BLaER1 treated with 17β-estradiol and CSF1 and Interleukin-3, amounts not matched to agents 10 nM and 100 nM (cell line): ENCODE results near the gene MCTP2.
A peak's percentile ranks its signal among the peaks of the same experiment; 100 is the strongest.
"Not testable (repeated sequence)": the region's sequence is repeated elsewhere in the genome, so short reads cannot be mapped to it uniquely, and the experiment has no call there.

Source experiments
- H3K27ac ChIP-seq, 11 experiments: shearing (Covaris generic); formaldehyde crosslinking; 2 replicates each; pipeline ENCODE4 v1.8.1; 2022
- H3K27me3 ChIP-seq, 11 experiments: shearing (Covaris generic); formaldehyde crosslinking; 2 replicates each; pipeline ENCODE4 v1.8.1; 2022
- H3K36me3 ChIP-seq, 11 experiments: shearing (Covaris generic); formaldehyde crosslinking; 2 replicates each; pipeline ENCODE4 v1.8.1; 2022
- H3K4me1 ChIP-seq, 10 experiments: shearing (Covaris generic); formaldehyde crosslinking; 2 replicates each; pipeline ENCODE4 v1.8.1; 2022
- H3K4me2 ChIP-seq, 11 experiments: shearing (Covaris generic); formaldehyde crosslinking; 2 replicates each; pipeline ENCODE4 v1.8.1; 2022
- H3K4me3 ChIP-seq, 10 experiments: shearing (Covaris generic); formaldehyde crosslinking; 2 replicates each; pipeline ENCODE4 v1.8.1; 2022
- H3K9ac ChIP-seq, 11 experiments: shearing (Covaris generic); formaldehyde crosslinking; 2 replicates each; pipeline ENCODE4 v1.8.1; 2022
- H3K9me3 ChIP-seq, 11 experiments: shearing (Covaris generic); formaldehyde crosslinking; replicated peaks in 1 of 11; 2 replicates each; pipeline ENCODE4 v1.8.1; 2022
- H4K20me1 ChIP-seq, 11 experiments: shearing (Covaris generic); formaldehyde crosslinking; 2 replicates each; pipeline ENCODE4 v1.8.1; 2022
- Cebpa-rat ChIP-seq, 11 experiments: shearing (Covaris generic); IDR thresholded peaks; 2 replicates each; pipeline ENCODE4 v1.8.1; 2022

MCTP2 gene

GRCh38 chr15:94250801-94251200 lies 19.4 kb downstream of the MCTP2 start:
- Histone ChIP-seq H3K27ac (no peak overlapping the region), H4K20me1 (no peaks in the 10 kb centered on the region), H3K9me3 (peaks cover 0 to 16% (median 10%) of the 10 kb centered on the region in 11 experiments; a peak in 11 of 22 replicates), H3K36me3 (0 out of 22 replicates have a peak, but pooled peaks cover 0 to 3% (median 0%) of the 10 kb centered on the region in 11 experiments), H3K4me1 (peaks cover 6 to 15% (median 13%) of the 10 kb centered on the region in 10 experiments; a peak in 14 of 20 replicates), H3K27me3 (peaks cover 0 to 25% (median 0%) of the 10 kb centered on the region in 11 experiments; a peak in 3 of 22 replicates), H3K9ac (no peak overlapping the region), H3K4me3 (no peak overlapping the region), H3K4me2 (no peak overlapping the region)
- TF ChIP-seq Cebpa-rat (IDR thresholded peaks at IDR 0.05) = no peak

GRCh38 chr15:94252223-94252766 lies 20.9 kb downstream of the MCTP2 start:
- Histone ChIP-seq H3K9me3 (peaks cover 0 to 16% (median 10%) of the 10 kb centered on the region in 11 experiments; a peak in 11 of 22 replicates), H3K4me1 (peaks cover 11 to 25% (median 19%) of the 10 kb centered on the region in 10 experiments; a peak in 16 of 20 replicates), H3K36me3 (0 out of 22 replicates have a peak, but pooled peaks cover 0 to 3% (median 0%) of the 10 kb centered on the region in 11 experiments), H4K20me1 (0 out of 22 replicates have a peak, but pooled peaks cover 0 to 6% (median 0%) of the 10 kb centered on the region in 11 experiments), H3K4me3 (no peak overlapping the region), H3K27me3 (peaks cover 0 to 30% (median 0%) of the 10 kb centered on the region in 11 experiments; a peak in 3 of 22 replicates), H3K4me2 (no peak overlapping the region), H3K27ac (no peak overlapping the region), H3K9ac (no peak overlapping the region)
- no peak for TF ChIP-seq Cebpa-rat (IDR thresholded peaks at IDR 0.05)

- H3K4me2 ChIP-seq = peak overlapping the region in 10 of 11 experiments; percentile 4 to 43 (median 30); a peak in 12 of 22 replicates
- H3K9ac ChIP-seq = no peak overlapping the region
- 0 out of 22 replicates have a peak, but pooled peaks cover 0 to 3% (median 0%) of the 10 kb centered on the region in 11 experiments for H3K36me3 ChIP-seq
- H3K27me3 ChIP-seq = peaks cover 0 to 24% (median 0%) of the 10 kb centered on the region in 11 experiments; a peak in 3 of 22 replicates
- no peak overlapping the region for H3K27ac ChIP-seq
- no peak overlapping the region for H3K4me3 ChIP-seq
- 0 out of 22 replicates have a peak, but pooled peaks cover 0 to 6% (median 0%) of the 10 kb centered on the region in 11 experiments for H4K20me1 ChIP-seq
- H3K9me3 ChIP-seq = peaks cover 0 to 16% (median 10%) of the 10 kb centered on the region in 11 experiments; a peak in 11 of 22 replicates
- TF ChIP-seq Cebpa-rat (IDR thresholded peaks at IDR 0.05) = no peak
- H3K4me1 ChIP-seq = peaks cover 14 to 27% (median 22%) of the 10 kb centered on the region in 10 experiments; a peak in 17 of 20 replicates
Measured at GRCh38 chr15:94252906-94253491, 21.6 kb downstream of the MCTP2 start.

DNA sequence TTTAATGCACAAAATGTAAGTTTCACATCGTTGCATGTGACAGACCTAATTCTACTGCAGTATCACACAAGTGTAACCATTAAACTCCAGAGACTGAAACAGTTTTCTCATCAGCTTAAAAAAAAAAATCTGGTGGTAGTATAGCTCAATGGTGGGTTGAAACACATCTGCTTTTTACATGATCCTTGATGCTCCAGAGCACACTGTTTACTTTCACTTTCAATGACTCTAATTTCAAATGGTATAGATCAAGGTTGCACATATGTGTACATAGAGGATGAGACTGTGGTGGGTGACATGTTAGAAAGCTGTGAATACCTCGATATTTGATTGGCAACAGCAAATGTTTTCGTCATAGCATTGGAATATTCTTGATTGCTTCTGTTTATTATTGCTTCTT lies 22.4 kb downstream of the MCTP2 start:
- Histone ChIP-seq H3K36me3 (0 out of 22 replicates have a peak, but pooled peaks cover 0 to 3% (median 0%) of the 10 kb centered on the region in 11 experiments), H3K27ac (no peak overlapping the region), H3K27me3 (peaks cover 0 to 18% (median 0%) of the 10 kb centered on the region in 11 experiments; a peak in 3 of 22 replicates), H3K4me3 (no peak overlapping the region), H3K9me3 (peaks cover 0 to 16% (median 10%) of the 10 kb centered on the region in 11 experiments; a peak in 11 of 22 replicates), H3K9ac (no peak overlapping the region), H3K4me2 (peak overlapping the region in 10 of 11 experiments; percentile 4 to 43 (median 30); a peak in 14 of 22 replicates), H4K20me1 (0 out of 22 replicates have a peak, but pooled peaks cover 0 to 6% (median 0%) of the 10 kb centered on the region in 11 experiments), H3K4me1 (peaks cover 15 to 34% (median 29%) of the 10 kb centered on the region in 10 experiments; a peak in 17 of 20 replicates)
- no peak for TF ChIP-seq Cebpa-rat (IDR thresholded peaks at IDR 0.05)

DNA sequence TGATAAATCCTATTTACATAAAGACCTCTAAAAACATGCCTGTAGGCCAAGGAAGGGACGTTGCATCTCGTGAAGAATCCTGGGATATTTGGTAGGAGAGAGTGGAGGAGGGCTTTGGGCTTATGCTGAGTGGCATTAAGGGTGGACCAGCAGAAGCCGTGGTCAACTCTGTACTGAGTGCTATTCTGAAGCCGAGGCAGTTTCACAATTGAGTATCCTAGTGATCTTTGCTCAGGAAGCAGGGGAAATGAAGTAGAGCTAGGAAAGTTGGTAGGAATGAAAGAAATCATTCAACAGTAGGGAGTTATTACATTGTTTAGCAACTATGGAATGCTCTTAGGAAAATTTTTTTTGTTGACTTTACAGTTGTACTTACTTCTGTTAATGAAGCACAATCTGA lies 24.2 kb downstream of the MCTP2 start:
- Histone ChIP-seq H3K4me1 (peaks cover 30 to 49% (median 40%) of the 10 kb centered on the region in 10 experiments; a peak in 19 of 20 replicates), H3K36me3 (0 out of 22 replicates have a peak, but pooled peaks cover 0 to 3% (median 0%) of the 10 kb centered on the region in 11 experiments), H3K9me3 (peaks cover 0 to 16% (median 10%) of the 10 kb centered on the region in 11 experiments; a peak in 11 of 22 replicates), H3K27me3 (peaks cover 0 to 31% (median 0%) of the 10 kb centered on the region in 11 experiments; a peak in 2 of 22 replicates), H4K20me1 (peaks cover 0 to 10% (median 0%) of the 10 kb centered on the region in 11 experiments; a peak in 1 of 22 replicates), H3K27ac (no peak overlapping the region), H3K4me3 (no peak overlapping the region), H3K9ac (no peak overlapping the region), H3K4me2 (no peak overlapping the region)
- no peak for TF ChIP-seq Cebpa-rat (IDR thresholded peaks at IDR 0.05)

GRCh38 chr15:94256511-94256910 lies 25.1 kb downstream of the MCTP2 start:
- Histone ChIP-seq H3K27ac (no peak overlapping the region), H4K20me1 (peaks cover 0 to 10% (median 0%) of the 10 kb centered on the region in 11 experiments; a peak in 1 of 22 replicates), H3K4me3 (no peak overlapping the region), H3K4me1 (peaks cover 30 to 49% (median 40%) of the 10 kb centered on the region in 10 experiments; a peak in 19 of 20 replicates), H3K36me3 (0 out of 22 replicates have a peak, but pooled peaks cover 0 to 3% (median 0%) of the 10 kb centered on the region in 11 experiments), H3K27me3 (peaks cover 0 to 29% (median 0%) of the 10 kb centered on the region in 11 experiments; a peak in 2 of 22 replicates), H3K4me2 (peak overlapping the region in 6 of 11 experiments; percentile 0 to 9 (median 5); a peak in 4 of 22 replicates), H3K9ac (no peak overlapping the region), H3K9me3 (peaks cover 0 to 13% (median 7%) of the 10 kb centered on the region in 11 experiments; a peak in 11 of 22 replicates)
- TF ChIP-seq Cebpa-rat (IDR thresholded peaks at IDR 0.05) = no peak

DNA sequence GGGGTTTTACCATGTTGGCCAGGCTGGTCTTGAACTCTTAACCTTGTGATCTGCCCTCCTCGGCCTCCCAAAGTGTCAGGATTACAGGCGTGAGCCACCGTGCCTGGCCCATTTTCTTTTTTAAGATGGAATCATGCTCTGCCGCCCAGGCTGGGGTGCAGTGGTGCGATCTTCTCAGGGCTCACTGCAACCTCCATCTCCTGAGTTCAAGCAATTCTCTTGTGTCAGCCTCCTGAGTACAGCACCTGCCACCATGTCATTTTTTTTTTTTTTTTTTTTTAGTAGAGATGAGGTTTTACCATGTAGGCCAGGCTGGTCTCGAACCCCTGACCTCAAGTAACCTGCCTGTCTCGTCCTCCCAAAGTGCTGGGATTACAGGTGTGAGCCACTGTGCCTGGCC lies 26.4 kb downstream of the MCTP2 start:
- H3K9ac ChIP-seq, H3K27ac ChIP-seq: not testable (repeated sequence)
- H3K4me1 ChIP-seq = peaks cover 29 to 49% (median 40%) of the 10 kb centered on the region in 10 experiments; a peak in 19 of 20 replicates

DNA sequence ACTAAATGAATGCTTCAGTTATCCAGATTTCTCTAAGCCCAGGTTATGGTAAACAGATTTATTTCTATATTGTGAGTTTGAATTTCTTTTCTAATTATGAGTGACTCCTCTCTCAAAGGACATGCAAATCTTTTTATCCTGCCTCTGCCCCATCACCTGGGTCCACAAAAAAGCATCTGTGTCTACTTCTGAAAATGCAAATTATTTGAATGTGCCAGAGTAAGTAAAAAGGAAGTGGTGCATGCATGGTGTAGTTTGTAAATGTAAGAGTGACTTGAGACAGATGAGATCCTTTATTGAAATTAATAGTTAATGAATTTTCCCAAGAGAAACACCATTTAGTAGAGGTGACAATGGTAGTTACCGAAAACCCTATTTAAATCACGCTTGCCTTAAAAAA lies 26.9 kb downstream of the MCTP2 start:
- Histone ChIP-seq H3K9me3 (no peaks in the 10 kb centered on the region), H4K20me1 (peaks cover 0 to 10% (median 0%) of the 10 kb centered on the region in 11 experiments; a peak in 1 of 22 replicates), H3K27ac (no peak overlapping the region), H3K36me3 (no peaks in the 10 kb centered on the region), H3K4me2 (peak overlapping the region in 6 of 11 experiments; percentile 26 to 64 (median 58); a peak in 7 of 22 replicates), H3K27me3 (peaks cover 0 to 29% (median 0%) of the 10 kb centered on the region in 11 experiments; a peak in 2 of 22 replicates), H3K9ac (no peak overlapping the region), H3K4me1 (peaks cover 24 to 48% (median 38%) of the 10 kb centered on the region in 10 experiments; a peak in 19 of 20 replicates), H3K4me3 (no peak overlapping the region)
- TF ChIP-seq Cebpa-rat (IDR thresholded peaks at IDR 0.05) = no peak

More for the DNA sequence above, 26.4 kb downstream of the MCTP2 start:
- peak overlapping the region in 5 of 11 experiments; percentile 26 to 64 (median 58); a peak in 6 of 22 replicates for H3K4me2 ChIP-seq
- not testable (repeated sequence) for H3K4me3 ChIP-seq, H3K9me3 ChIP-seq, H3K36me3 ChIP-seq
- H3K27me3 ChIP-seq = peaks cover 0 to 29% (median 0%) of the 10 kb centered on the region in 11 experiments; a peak in 2 of 22 replicates
- H4K20me1 ChIP-seq = peaks cover 0 to 10% (median 0%) of the 10 kb centered on the region in 11 experiments; a peak in 1 of 22 replicates
